SU-DHL-6 (cell line): ENCODE data around the gene RTP1.

ENCODE experiments used
- H2AFZ ChIP-seq: fragments of 200-600 bp; sonication (generic); 2 replicates; pipeline ENCODE4 v1.6.1; 2014; ENCODE audit warnings: low read depth, mild to moderate bottlenecking, moderate library complexity, mixed read lengths, antibody characterized with exemption, low read length; ENCODE audit not compliant: severe bottlenecking
- H3F3A ChIP-seq: fragments of 200-600 bp; shearing (Covaris generic); 2 replicates; pipeline ENCODE4 v1.6.0; 2016; ENCODE audit warnings: antibody characterized with exemption, mild to moderate bottlenecking; ENCODE audit not compliant: insufficient read depth
- H3K27ac ChIP-seq: fragments of 200-600 bp; sonication (generic); 2 replicates; pipeline ENCODE4 v1.5.1; 2016; ENCODE audit warnings: low read depth, mild to moderate bottlenecking, low read length, moderate library complexity, mixed read lengths
- H3K27me3 ChIP-seq: fragments of 200-600 bp; sonication (generic), shearing (Covaris generic); 2 replicates; pipeline ENCODE4 v1.6.0; 2014; ENCODE audit warnings: mild to moderate bottlenecking, low read length
- H3K36me3 ChIP-seq: fragments of 200-600 bp; sonication (generic); 2 replicates; pipeline ENCODE4 v1.6.1; 2014; ENCODE audit warnings: mild to moderate bottlenecking, low read length, mixed read lengths
- H3K4me2 ChIP-seq: fragments of 300-600, 200-600 bp; shearing (Covaris generic), sonication (generic); 2 replicates; pipeline ENCODE4 v1.6.0; 2014; ENCODE audit warnings: low read length, low read depth, mild to moderate bottlenecking; ENCODE audit not compliant: poor library complexity, severe bottlenecking
- H3K4me3 ChIP-seq: fragments of 200-600 bp; sonication (generic); 2 replicates; pipeline ENCODE4 v1.5.1; 2014; ENCODE audit warnings: antibody characterized with exemption, low read length, mild to moderate bottlenecking, mixed read lengths; ENCODE audit not compliant: insufficient read depth, poor library complexity, severe bottlenecking
- H3K79me2 ChIP-seq: fragments of 200-600 bp; sonication (generic); 2 replicates; pipeline ENCODE4 v1.6.1; 2014; ENCODE audit warnings: mild to moderate bottlenecking, low read length, moderate library complexity; ENCODE audit not compliant: insufficient read depth
- H3K9ac ChIP-seq: fragments of 200-600 bp; sonication (generic); 2 replicates; pipeline ENCODE4 v1.7.0; 2014; ENCODE audit warnings: mild to moderate bottlenecking, low read length
- H3K9me2 ChIP-seq: fragments of 200-600 bp; sonication (generic); replicated peaks from 2 replicates; pipeline ENCODE4 v1.6.1; 2014; ENCODE audit warnings: low read length; ENCODE audit not compliant: insufficient read depth
- H3K9me3 ChIP-seq: fragments of 200-600 bp; sonication (generic); 2 replicates; pipeline ENCODE4 v1.6.1; 2014; ENCODE audit warnings: low read length, mixed read lengths; ENCODE audit not compliant: insufficient read depth
- H4K20me1 ChIP-seq: fragments of 200-600 bp; sonication (generic); 2 replicates; pipeline ENCODE4 v1.6.1; 2014; ENCODE audit warnings: low read depth, mild to moderate bottlenecking, antibody characterized with exemption, low read length, moderate library complexity, mixed read lengths
- CTCF ChIP-seq: fragments of 200-600 bp; sonication (generic); IDR thresholded peaks from one replicate; pipeline ENCODE4 v1.5.1; 2017; ENCODE audit warnings: antibody characterized with exemption, mild to moderate bottlenecking, low read length, moderate library complexity; ENCODE audit not compliant: insufficient read depth, poor library complexity, severe bottlenecking
- EZH2phosphoT487 ChIP-seq: fragments of 200-600 bp; sonication (generic), shearing (Covaris generic); conservative IDR thresholded peaks from 2 replicates; pipeline ENCODE4 v1.6.1; 2018; ENCODE audit warnings: mild to moderate bottlenecking, antibody characterized with exemption, low read length, moderate library complexity, mixed read lengths

RTP1 gene

DNA sequence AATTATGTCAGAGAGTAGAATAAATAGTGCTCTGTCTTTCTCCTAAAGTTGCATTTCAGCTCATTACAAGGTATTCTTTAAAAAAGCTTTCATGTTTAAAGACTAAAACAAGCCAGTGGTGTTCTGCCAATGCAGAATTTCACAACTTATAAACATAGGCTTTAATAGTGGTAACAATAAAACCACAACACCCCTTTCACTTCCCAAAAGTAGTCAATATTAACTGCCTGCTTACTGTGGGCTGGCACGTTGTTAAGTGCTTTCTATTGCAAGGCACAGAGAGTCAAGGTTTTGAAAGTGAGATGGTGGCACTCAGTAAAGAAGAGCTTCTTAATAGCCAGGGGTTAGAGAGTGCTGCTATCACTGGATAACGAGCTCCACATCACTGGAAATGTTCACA lies 8.4 kb upstream of the RTP1 start:
- Histone ChIP-seq H3K79me2 (no peaks in the 10 kb centered on the region), H2AFZ (no peak overlapping the region), H3K4me2 (peak overlapping the region; percentile 1), H3K4me3 (no peak overlapping the region), H3K9me3 (no peaks in the 10 kb centered on the region), H3K9me2 (no peaks in the 10 kb centered on the region), H3F3A (no peaks in the 10 kb centered on the region), H3K9ac (no peak overlapping the region), H4K20me1 (no peaks in the 10 kb centered on the region), H3K36me3 (no peaks in the 10 kb centered on the region), H3K27ac (no peak overlapping the region), H3K27me3 (no peaks in the 10 kb centered on the region)
- TF ChIP-seq EZH2phosphoT487 (no peak), CTCF (no peak)

DNA sequence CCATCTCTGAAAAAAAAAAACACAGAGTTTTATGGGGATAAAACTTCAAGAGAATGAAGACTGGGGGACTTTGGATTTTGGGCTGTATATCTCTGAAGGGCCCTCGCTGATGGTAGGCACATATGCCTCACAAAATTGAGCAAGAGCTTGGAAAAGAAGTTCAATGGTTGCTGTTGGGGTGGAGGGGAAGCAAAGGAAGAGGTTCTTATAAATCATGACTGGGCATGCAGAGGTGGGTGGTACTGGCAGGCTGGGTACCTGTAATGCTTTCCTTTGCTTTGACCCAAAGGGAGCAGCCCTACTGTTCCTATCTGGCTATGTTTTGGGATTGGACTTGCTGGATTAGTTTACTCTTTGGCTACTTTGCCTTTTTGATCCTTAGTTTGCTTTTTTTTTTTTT lies 6.0 kb upstream of the RTP1 start:
- no peaks in the 10 kb centered on the region for H3K9me3 ChIP-seq
- no peaks in the 10 kb centered on the region for H4K20me1 ChIP-seq
- no peaks in the 10 kb centered on the region for H3K9me2 ChIP-seq
- no peaks in the 10 kb centered on the region for H3F3A ChIP-seq
- H3K4me2 ChIP-seq: no peak overlapping the region
- H3K36me3 ChIP-seq: no peaks in the 10 kb centered on the region
- H3K27me3 ChIP-seq: no peaks in the 10 kb centered on the region
- H2AFZ ChIP-seq: no peak overlapping the region
- no peaks in the 10 kb centered on the region for H3K79me2 ChIP-seq
- no peak overlapping the region for H3K27ac ChIP-seq
- no peak overlapping the region for H3K4me3 ChIP-seq
- TF ChIP-seq EZH2phosphoT487: no peak
- TF ChIP-seq CTCF: no peak
- H3K9ac ChIP-seq: no peak overlapping the region

- Histone ChIP-seq H3K9ac (no peak overlapping the region), H3K4me2 (no peak overlapping the region), H3K79me2 (no peaks in the 10 kb centered on the region), H3K36me3 (no peaks in the 10 kb centered on the region), H3K4me3 (no peak overlapping the region), H3K9me3 (no peaks in the 10 kb centered on the region), H2AFZ (no peak overlapping the region), H3K27me3 (no peaks in the 10 kb centered on the region), H3K9me2 (no peaks in the 10 kb centered on the region), H3K27ac (no peak overlapping the region), H4K20me1 (no peaks in the 10 kb centered on the region), H3F3A (no peaks in the 10 kb centered on the region)
- TF ChIP-seq CTCF (no peak), EZH2phosphoT487 (no peak)
Observed at GRCh38 chr3:187193181-187193580, 4.1 kb upstream of the RTP1 start.
